Hematopoietic multipotent progenitor cell (in vitro differentiated cells): Measurements from ENCODE around the gene PRSS1. TPM values are rescaled to one million over a fixed set of nuclear protein-coding genes. Genes with fewer than 3 reads are reported as not detected.
"Not testable (repeated sequence)": the region's sequence is repeated elsewhere in the genome, so short reads cannot be mapped to it uniquely, and the experiment has no call there.

Source experiments
- DNase-seq, 3 donors: peaks; one replicate each; pipeline ENCODE4 v3.0.0-alpha.2; 2011 to 2015; ENCODE audit warnings: low read depth in 2 of 3, low spot score in 2 of 3
- total RNA-seq: library from RNA; depleted of rRNA; stranded (reverse); fragments of >200 nt; gene quantifications from one replicate; pipeline ENCODE4 v1.2.3, GENCODE V29; 2012

The PRSS1 gene
- 0.27 TPM for total RNA-seq

DNA sequence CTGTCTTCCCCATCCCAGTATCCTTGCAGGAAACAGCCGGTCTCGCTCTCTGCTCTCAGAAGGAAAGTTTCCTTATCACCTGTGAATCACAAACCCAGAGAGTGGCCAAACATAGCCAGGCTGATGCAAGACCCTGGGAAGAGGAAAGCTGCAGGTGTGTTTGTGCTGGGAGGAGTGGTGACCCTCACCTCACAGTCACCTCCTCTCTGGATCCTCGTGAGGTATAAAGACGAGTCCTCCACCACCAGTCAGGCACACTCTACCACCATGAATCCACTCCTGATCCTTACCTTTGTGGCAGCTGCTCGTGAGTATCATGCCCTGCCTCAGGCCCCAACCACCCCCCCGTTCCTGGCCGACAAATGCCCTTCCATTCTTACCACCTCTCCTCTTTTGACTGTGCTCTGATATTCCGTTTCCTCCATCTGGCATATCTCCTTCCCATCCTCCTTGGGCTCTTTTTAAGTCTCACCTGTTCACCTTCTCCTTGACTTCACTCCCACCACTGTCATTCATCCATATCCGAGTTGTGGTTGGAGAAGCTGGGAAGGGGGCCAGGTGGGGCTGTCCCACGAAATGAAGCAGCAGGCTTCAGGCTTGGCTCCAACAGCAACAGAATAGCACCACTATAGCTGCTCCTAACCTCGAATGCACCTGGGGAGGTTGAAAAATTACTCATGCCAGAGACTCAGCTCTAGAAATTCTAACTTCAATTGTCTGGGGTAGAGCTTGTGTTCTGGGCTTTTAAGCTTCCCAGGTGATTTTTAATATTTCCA, at the start of gene PRSS1:
Gene PRSS1, plus strand, starts transcription at position 255 of the 776 bp plus-strand sequence. Its CDS starts 13 bp downstream, at position 268.
- DNase-seq = no peak

- DNase-seq = not testable (repeated sequence)
Observed at GRCh38 chr7:142700935-142701334, 48.3 kb upstream of the PRSS1 start.

GRCh38 chr7:142703655-142704305, 45.5 kb upstream of the PRSS1 start:
- peak in 1 of 3 donors; percentile 68 for DNase-seq

DNA sequence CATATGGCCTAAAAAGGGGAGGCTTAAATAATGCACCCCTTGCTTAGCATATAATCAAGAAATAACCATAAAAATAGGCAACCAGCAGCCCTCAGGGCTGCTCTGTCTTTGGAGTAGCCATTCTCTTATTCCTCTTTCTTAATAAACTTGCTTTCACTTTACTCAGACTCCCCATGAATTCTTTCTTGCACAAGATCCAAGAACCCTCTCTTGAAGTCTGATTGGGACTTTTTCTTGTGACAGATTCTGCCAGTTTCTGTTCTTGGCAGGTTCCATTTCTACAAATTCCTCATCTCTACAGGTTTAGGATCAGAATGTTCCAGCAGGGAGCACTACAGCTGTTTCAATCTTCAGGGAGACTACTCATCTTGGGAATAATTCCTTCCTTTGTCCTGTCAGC, 40.5 kb upstream of the PRSS1 start:
- DNase-seq = not testable (repeated sequence)

DNA sequence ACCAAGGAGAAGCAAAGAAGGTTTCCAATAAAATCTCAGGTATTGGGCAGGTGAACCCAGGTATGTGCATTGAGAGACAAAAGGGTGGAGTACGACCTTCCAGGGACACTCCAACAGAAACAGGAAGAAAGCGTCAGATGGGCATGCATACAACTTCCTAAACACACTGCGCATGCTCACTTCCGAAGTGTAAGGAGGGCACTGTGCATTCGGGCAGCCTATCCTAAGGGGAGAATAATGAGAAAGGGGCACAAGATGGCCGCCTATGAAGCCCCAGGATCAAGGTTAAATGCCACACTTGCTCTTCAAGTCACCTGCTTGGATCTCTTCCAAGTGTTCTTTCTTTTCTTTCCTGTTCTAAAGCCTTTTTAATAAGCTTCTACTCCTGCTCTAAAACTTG, 39.4 kb upstream of the PRSS1 start:
- peak in 1 of 3 donors; percentile 50 for DNase-seq

GRCh38 chr7:142711196-142711595, 38.1 kb upstream of the PRSS1 start:
- no peak for DNase-seq

GRCh38 chr7:142711746-142712616, 37.3 kb upstream of the PRSS1 start:
- peak in 2 of 3 donors; percentile 47 to 68 for DNase-seq

GRCh38 chr7:142712617-142712957, 36.7 kb upstream of the PRSS1 start:
- no peak for DNase-seq

- DNase-seq = peak in 2 of 3 donors; percentile 95 to 98
Observed at GRCh38 chr7:142714375-142714774, 34.9 kb upstream of the PRSS1 start.

- DNase-seq = no peak
Observed at GRCh38 chr7:142716596-142716995, 32.7 kb upstream of the PRSS1 start.

DNA sequence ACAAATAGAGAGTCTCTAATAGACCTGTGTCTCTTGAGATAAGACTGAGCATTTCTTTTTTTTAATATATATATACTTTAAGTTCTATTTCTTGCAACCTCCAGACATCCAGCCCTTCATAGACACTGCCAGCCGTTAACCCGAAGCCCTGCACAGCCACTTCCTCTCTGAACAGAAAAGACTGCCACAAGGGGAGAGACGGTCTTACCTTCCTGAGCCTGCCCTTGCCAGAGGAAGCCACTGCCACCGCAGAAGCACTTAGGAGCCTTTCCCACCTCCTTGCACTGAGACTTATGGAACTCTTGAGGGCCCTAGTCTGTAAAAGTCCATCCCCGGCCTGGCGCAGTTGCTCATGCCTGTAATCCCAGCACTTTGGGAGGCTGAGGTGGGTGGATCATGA, 31.8 kb upstream of the PRSS1 start:
- DNase-seq = peak in 2 of 3 donors; percentile 72 to 89

- DNase-seq = no peak
Observed at GRCh38 chr7:142718313-142718712, 31.0 kb upstream of the PRSS1 start.

DNA sequence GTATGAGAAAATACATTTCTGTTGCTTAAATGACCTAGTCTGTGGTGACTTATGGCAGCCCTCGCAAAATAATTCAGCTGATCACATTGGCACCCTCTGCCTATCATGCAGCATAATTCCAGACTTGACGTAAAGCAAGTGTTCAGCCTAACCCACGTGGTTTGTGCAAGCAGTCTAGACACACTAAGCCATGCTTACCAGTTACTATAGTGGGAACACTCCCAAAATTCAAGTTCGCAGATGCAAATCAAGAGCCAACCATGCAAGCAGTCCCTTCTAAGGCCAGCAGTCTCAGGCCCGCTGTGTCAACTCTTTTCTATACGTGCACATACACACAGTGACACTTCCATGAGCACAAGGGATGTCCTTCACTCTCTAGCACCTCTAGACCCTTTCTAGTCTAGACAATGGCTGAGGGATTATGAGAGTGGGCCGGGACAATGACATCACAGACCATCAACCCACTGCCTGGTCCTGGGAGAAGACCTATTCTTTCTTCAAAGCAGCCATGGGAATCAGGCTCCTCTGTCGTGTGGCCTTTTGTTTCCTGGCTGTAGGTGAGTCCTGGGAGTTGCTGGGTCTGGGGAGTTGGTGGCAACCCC, 29.0 kb upstream of the PRSS1 start:
- no peak for DNase-seq

GRCh38 chr7:142720986-142721385, 28.3 kb upstream of the PRSS1 start:
- peak in 1 of 3 donors; percentile 76 for DNase-seq

DNA sequence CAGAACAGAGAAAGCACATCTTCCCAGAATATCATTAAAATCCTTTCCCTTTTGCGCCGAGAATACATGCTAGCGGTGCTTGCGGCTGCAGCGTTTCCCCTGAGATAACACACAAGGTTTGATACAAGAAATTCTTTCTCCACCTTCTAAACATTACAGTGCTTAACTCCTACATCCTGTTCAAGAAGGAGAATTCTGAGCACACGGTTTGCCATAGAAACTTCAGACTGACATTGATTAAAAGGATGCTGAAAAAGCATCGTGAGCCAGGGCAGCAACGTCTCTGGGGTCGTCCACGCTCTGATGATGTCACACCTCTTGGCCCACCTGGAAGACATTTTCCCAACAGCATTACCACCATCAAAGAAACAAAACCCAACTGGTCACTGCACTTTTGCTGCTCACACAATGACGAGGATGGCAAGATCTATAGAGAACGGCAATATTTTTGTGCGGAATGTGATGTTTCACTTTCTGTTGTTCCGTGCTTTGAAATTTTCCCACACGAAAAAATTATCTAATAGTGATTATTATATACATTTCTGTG, 27.0 kb upstream of the PRSS1 start:
- no peak for DNase-seq

GRCh38 chr7:142733271-142733670, 16.0 kb upstream of the PRSS1 start:
- DNase-seq = no peak

DNA sequence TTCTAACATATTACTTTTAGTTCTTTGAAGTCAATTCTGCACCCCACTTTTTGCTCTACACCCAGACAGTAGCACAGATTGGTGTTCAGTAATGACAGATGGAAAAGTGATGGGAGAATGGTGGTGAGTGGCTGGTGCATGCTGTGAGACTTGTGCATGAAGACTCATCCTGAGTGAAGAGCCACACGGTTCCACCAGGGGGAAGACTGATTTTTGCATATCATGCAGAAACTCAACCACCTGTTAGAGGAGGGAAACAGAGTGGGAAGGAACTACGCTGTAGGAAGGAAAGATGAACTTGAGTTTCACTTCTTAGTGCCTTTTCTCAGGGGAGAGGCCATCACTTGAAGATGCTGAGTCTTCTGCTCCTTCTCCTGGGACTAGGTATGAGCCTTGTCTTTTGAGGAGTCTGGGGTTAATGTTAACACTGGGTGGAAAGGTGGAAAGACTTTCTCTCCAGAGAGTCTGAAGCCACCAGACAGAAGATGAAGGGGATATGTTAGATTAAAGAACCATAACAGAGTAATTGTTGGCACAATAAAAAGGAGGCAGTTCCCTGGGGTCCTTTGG, 9.3 kb upstream of the PRSS1 start:
- peak in 1 of 3 donors; percentile 59 for DNase-seq

DNA sequence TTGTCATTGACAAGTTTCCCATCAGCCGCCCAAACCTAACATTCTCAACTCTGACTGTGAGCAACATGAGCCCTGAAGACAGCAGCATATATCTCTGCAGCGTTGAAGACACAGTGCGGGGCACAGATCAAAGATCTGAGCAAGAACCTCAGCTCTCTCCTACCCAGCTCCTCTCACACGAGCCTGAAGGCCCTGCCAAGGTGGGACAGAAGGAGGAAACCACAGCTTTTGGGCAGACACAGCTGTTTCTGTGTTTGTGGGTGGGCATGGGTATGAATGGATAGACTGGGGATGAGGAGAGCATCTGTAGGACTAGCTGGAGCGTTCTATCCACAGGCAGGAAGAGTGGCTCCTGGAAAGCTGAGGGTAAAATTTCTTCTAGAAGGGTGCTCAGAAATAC, 8.5 kb upstream of the PRSS1 start:
- DNase-seq = peak in 1 of 3 donors; percentile 48

DNA sequence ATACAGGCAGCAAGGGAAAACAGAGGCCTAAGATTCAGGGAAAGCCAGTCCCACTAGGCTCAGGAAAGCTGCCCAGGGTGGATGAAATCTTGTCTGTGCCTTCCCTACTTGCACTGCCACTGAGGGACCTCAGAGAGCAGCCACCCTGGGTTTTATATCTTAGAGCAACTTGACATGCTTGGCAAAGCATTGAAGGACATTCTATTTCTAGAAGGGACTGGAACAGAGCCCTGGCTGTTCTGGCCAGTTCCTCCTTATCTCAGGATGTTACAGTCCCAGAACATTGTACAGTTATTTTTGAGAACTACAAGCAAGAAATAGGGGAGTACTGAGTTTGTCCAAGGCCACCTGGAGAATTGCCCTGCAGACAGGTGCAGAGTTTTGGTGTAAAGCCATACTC, 7.3 kb upstream of the PRSS1 start:
- DNase-seq = not testable (repeated sequence)

DNA sequence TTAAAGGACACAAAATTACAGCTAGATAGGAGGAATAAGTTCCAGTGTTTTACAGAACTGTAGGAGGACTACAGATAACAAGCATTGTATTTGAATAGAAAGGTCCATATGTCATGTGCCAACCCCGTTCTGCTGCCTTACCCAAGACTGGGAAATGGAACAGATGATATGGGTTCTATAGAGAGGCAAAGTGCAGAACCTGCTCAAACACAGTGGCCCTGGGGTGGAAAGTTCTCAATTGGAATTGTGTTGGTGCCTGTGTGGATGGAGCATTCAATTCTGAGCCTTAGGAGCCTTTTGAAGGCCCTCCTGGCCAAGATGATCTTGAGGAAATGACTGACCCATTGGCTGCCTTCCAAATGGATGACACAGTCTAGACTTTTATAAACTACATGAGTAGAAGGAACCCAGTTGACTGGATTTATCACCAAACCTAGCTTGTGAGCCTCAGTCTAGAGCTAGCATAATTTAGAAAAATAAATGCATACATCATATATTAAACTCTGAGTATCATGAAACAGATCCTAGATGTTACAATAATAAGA, 4.1 kb upstream of the PRSS1 start:
- no peak for DNase-seq
